Ramos (cell line): Measurements from ENCODE around the gene SSC5D.
"Not testable (repeated sequence)": the region's sequence is repeated elsewhere in the genome, so short reads cannot be mapped to it uniquely, and the experiment has no call there.

Source experiments
- in situ Hi-C: fragments of 300-500 bp; cut with MboI; formaldehyde crosslinking; loops from one replicate; pipeline ENCODE4 v1.14.3; 2022; ENCODE audit warnings: low sequenced_read_pairs; ENCODE audit not compliant: unreplicated experiment

Gene SSC5D

DNA sequence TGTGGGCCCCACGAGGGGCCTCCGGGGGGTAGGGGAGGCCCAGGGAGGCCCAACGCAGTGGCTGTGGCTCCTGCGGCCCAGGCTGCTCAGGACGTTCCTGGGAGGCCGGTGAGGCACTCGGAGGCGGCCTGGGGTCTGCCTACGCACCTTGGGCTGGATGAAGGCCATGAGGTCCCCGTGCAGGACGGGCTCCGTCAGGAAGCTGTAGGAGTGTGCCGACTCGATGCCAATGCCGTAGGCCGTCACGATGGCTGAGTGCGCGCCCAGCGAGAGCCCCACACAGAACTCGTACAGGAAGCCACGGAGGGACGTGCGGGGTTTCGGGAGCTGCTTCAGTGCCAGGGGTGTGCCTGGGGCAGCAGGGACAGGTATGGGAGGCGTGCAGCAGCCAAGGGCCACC lies 42.8 kb downstream of the SSC5D start:
- in situ Hi-C loops, result no loop called here

GRCh38 chr19:55534280-55534679 lies 46.0 kb downstream of the SSC5D start:
- in situ Hi-C loops, result not testable (repeated sequence)

DNA sequence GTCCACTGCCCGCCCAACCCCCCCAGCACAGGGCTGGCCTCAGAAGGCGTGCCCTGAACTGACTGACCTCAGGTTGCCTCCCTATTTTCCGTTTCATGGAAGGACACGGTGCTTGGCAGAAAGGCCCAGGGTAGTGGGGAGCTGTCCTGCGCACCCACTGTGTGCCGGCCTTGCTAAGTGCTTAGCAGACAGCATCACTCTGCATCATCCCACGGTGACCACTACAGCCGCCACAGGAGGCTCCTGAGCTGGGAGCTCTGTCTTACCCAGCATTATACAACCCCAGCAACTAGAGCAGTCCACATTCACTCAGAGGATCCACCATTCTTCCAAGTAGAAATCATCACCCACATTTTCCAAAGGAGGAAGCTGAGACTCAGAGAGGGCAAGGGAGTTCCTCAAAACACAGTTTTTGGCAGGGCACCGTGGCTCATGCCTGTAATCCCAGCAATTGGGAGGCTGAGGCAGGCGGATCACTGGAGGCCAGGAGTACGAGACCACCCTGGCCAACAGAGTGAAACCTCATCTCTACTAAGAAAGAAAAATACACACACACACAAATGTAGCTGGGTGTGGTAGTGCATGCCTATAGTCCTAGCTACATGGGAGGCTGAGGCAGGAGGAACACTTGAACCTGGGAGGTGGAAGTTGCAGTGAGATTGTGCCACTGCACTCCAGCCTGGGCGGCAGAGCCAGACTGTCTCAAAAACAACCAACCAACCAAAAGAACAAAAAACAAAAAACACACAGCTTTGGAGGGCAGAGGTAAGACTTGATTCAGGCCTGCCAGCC lies 47.1 kb downstream of the SSC5D start:
- in situ Hi-C loops, result no loop called here

DNA sequence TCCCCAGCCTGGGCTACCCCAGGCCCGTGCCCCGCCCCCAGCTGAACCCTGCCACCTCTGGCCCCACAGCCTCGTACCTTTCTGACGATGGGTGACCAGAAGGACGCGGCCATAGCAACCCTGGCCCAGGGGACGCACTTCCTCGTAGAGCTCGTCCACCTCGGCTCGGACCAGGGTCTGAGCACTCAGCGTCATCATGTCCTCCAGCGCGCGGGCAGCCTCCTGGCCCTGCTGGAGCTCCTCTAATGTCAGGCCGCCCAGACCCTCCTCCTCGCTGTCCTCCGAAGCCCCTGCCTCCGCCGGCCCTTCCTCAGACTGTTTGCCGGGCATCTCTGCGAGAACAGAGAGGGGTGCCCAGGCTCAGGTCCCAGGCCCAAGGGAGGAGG lies 47.7 kb downstream of the SSC5D start:
- in situ Hi-C loops, result no loop called here

DNA sequence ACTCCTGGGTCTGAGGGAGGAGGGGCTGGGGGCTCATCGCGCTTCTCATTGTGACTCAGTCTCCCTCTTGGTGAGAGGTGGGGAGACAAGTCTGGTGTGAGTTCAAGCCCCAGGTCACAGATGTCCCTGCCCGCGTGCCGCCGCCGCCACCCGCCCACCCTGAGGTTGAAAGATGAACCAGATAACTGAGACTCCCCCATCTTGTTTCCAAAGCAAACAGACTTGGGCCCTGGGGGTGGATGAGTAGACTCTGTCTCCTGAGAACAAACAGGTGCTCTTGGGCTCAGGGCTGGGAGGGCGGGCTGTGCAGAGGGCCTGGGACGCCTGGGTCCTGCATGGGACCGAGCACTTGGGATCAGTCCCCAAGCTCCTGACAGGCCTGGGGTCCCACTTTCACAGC lies 48.1 kb downstream of the SSC5D start:
- in situ Hi-C loops, result no loop called here

DNA sequence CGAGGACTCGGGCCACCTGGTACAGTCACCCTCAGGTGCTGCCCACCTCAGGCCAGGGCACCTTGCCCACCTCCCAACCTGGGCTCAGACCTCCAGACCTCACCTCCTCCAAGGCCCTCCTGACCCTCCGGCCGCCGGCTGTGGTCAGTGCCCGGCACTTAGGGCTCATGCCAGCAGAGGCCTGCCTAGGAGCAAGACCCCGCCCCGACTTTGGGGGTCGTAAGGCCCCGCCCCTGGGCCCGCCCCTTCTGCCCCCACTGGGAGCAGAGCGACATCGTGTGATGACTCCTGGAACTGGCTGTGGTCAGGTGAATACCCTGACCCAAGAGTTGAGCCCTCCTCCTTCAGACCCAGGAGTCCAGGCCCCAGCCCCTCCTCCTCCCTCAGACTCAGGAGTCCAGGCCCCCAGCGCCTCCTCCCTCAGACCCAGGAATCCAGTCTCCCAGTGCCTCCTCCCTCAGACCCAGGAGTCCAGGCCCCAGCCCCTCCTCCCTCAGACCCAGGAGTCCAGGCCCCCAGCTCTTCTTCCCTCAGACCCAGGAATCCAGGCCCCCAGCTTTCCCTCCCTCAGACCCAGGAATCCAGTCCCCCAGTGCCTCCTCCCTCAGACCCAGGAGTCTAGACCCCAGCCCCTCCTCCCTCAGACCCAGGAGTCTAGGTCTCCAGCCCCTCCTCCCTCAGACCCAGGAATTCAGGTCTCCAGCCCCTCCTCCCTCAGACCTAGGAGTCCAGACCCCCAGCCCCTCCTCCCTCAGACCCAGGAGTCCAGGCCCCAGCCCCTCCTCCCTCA lies 48.9 kb downstream of the SSC5D start, which contains the start of gene SBK2:
SBK2 (minus strand) TSS at position 183 of the 790 bp plus-strand sequence. CDS start 839 bp downstream, outside the sequence.
- in situ Hi-C loops, result no loop called here

GRCh38 chr19:55537741-55538111 lies 49.5 kb downstream of the SSC5D start:
- in situ Hi-C loops, result no loop called here

GRCh38 chr19:55538132-55538531 lies 49.9 kb downstream of the SSC5D start:
- in situ Hi-C loops, result no loop called here

DNA sequence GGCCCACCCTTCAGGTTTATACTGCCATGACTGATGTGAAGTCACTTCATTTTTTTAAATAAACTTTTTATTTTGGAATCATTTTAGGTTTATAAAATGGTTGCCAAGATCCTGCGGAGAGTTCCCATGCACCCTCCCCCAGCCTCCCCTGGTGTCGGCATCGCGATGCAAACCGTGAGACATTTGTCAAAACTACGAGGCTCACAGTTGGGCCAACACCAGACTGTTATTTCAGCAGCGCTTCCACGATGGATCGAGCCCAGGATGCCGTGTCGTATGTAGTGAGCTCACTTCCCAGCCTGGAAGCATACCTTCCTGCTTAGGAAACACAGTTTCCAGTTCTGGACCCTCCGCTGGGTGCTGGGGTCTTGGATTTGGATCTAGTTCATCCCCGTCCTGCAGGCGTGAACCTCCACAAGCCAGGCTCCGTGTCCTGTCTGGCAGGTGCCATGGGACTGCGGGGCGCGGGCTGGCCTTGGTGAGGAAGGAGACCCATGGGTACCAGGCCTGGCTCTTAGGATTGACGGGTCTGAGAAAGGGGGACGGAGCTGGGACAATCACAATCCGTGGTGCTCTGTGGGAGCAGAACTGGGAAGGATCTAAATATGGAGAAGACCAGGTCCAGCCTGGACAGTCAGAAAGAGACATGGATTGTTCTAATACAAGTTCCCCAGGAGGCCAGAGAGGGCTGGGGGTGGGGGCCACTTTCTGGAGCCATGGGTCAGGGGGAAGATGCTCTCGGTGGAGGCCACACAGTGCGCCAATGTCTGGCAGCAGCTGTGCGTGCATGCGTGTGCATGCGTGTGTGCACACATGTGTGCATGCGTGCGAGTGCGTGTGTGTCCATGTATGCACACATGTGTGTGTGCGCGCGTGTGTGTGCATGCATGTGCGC lies 51.1 kb downstream of the SSC5D start:
- in situ Hi-C loops, result no loop called here

- in situ Hi-C loops, result no loop called here
These were observed 52.4 kb downstream of the SSC5D start for GRCh38 chr19:55540619-55541018.

- in situ Hi-C loops, result no loop called here
These were observed 52.9 kb downstream of the SSC5D start for GRCh38 chr19:55541091-55541490.

GRCh38 chr19:55542292-55542855 lies 54.1 kb downstream of the SSC5D start:
- in situ Hi-C loops, result no loop called here

DNA sequence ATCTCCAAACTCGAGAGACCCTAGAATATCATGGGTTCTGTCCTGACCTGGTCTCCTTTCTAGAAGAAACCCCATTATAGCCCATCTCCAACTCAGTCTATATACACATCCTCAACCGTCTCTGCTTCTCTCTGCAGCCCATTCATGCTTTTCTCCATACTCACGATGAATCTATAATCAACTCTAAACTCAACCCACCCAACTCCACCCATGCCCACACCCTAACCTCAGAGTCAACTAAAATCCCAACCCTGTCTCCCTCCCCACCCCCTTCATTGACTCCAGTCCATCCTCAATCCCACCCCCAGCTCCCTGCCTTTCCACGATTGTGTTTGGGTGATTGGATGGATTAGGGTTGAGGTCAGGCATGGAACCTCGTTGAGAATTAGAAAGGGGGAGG lies 55.3 kb downstream of the SSC5D start:
- in situ Hi-C loops, result no loop called here

DNA sequence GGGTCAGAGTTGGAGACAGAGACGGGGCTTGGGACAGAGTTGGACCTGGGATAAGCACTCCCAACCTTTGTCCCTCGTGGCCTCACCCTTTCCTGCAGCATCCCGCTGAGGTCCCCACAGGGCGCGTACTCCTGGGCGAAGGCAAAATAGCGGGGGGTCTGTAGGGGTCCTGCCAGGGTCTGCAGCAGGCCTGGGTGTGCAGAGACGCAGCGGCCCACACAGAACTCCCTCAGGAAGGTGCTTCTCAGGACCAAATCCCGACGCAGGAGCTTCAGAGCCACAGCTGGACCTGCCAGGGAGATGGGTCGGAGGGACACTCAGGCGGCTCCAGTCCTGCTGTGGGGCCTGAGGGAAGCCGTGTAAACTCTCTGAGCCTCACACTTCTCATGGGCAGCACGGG lies 55.8 kb downstream of the SSC5D start:
- in situ Hi-C loops, result no loop called here

DNA sequence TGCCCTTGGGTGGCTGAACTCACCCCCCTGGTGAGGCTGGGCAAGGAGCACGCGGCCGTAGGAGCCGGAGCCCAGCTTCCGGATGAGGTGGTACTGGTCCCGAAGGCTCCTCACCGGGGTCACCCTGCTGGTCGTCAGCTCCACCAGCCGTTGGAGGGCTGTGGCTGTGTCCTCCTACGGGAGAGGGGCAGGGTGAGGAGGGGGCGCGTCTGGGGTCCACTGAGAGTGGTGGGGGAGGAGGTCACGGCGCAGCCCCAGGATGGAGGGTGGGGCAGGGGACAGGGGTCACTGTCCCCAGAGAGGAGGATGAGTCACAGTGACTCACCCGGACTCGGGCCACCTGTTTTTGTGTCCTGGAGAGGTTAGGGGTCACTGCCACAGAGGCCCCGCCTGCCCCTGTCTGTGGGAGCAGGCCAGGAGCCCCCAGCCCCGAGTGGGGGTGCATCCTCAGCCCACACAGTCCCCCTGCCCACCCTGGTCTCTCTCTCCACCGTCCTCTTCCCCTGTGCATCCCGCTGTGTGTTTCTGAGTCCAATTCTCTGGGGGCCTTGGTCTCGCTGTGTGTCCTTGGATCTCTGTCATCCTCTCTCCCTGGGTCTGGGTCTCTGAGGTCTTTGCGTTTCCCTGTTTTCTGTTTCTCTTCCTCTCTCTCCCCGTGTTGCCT lies 56.7 kb downstream of the SSC5D start:
- in situ Hi-C loops, result no loop called here

GRCh38 chr19:55545443-55545842 lies 57.2 kb downstream of the SSC5D start, which contains the start of gene SBK3:
Gene SBK3 (minus strand): TSS chr19:55545543. CDS start chr19:55545543, 0 bp downstream.
- in situ Hi-C loops, result no loop called here

- in situ Hi-C loops, result no loop called here
These were observed 57.8 kb downstream of the SSC5D start for GRCh38 chr19:55546011-55546410.

- in situ Hi-C loops, result no loop called here
These were observed 58.8 kb downstream of the SSC5D start for GRCh38 chr19:55546822-55547614.
